K562 (cell line): ENCODE measurements around the gene SMAD3. TPM values are rescaled to one million over a fixed set of nuclear protein-coding genes. Genes with fewer than 3 reads are reported as not detected.

Experiments
- BCLAF1 ChIP-seq, 2 experiments: fragments of 450-650 bp in 1 of 2; IDR thresholded peaks; 2 replicates each; pipeline ENCODE4 v1.6.1; 2011 to 2017; ENCODE audit warnings: low read depth in 2 of 2, antibody characterized with exemption in 1 of 2, borderline replicate concordance in 1 of 2, low read length in 1 of 2, mild to moderate bottlenecking in 1 of 2, mixed read lengths in 1 of 2; ENCODE audit not compliant: control insufficient read depth in 1 of 2
- CCAR2 ChIP-seq: fragments of 200-400 bp; formaldehyde crosslinking; IDR thresholded peaks from 2 replicates; pipeline ENCODE4 v1.6.1; 2017; ENCODE audit warnings: mild to moderate bottlenecking, low read depth, low read length
- EP300 ChIP-seq: IDR thresholded peaks from 2 replicates; pipeline ENCODE4 v1.6.1; 2012; ENCODE audit warnings: low read length, improper control_type of control experiment
- MECOM ChIP-seq: fragments of 250-450 bp; sonication (Bioruptor Pico); IDR thresholded peaks from 2 replicates; pipeline ENCODE4 v1.8.0; 2022; ENCODE audit warnings: inconsistent platforms
- POLR2AphosphoS5 ChIP-seq: IDR thresholded peaks from 2 replicates; pipeline ENCODE4 v1.6.1; 2011; ENCODE audit warnings: mild to moderate bottlenecking, low read depth, low read length, moderate library complexity; ENCODE audit not compliant: control insufficient read depth, insufficient read depth
- PYGO2 ChIP-seq: fragments of 450-650 bp; IDR thresholded peaks from 2 replicates; pipeline ENCODE4 v1.6.1; 2016; ENCODE audit warnings: mild to moderate bottlenecking, missing genetic modification characterization, moderate library complexity, missing compliant biosample characterization
- SAP30 ChIP-seq: fragments of 200-600 bp; sonication (generic); IDR thresholded peaks from 2 replicates; pipeline ENCODE4 v1.6.1; 2012; ENCODE audit warnings: borderline replicate concordance, low read depth, mild to moderate bottlenecking, moderate library complexity, low read length, control low read depth, inconsistent platforms; ENCODE audit not compliant: insufficient read depth, poor library complexity, severe bottlenecking
- SMARCA5 ChIP-seq: fragments of 450-650 bp; IDR thresholded peaks from 2 replicates; pipeline ENCODE4 v1.6.1; 2016
- TFAM ChIP-seq: fragments of 250-450 bp; sonication (Bioruptor Pico); conservative IDR thresholded peaks from 2 replicates; pipeline ENCODE4 v1.5.0; 2021; ENCODE audit warnings: mild to moderate bottlenecking, moderate library complexity
- TSC22D4 ChIP-seq: fragments of 450-650 bp; IDR thresholded peaks from 2 replicates; pipeline ENCODE4 v1.6.1; 2016; ENCODE audit warnings: missing genetic modification characterization, missing biosample characterization, control low read depth
- ZFPM2 ChIP-seq: fragments of 250-450 bp; sonication (Bioruptor Pico); IDR thresholded peaks from 2 replicates; pipeline ENCODE4 v1.5.1; 2022; ENCODE audit warnings: mild to moderate bottlenecking
- ZNF407 ChIP-seq: fragments of 450-650 bp; IDR thresholded peaks from 2 replicates; pipeline ENCODE4 v1.6.1; 2016; ENCODE audit warnings: low read depth
- ZNF639 ChIP-seq, 2 experiments: fragments of 200-800 bp in 1 of 2; sonication (Bioruptor generic) in 1 of 2; sonication (generic) in 1 of 2; formaldehyde crosslinking in 1 of 2; IDR thresholded peaks in 1 of 2; conservative IDR thresholded peaks in 1 of 2; 2 replicates each; pipeline versions ENCODE4 v1.5.0 to v1.6.1; 2016 to 2020; ENCODE audit warnings: missing compliant biosample characterization in 1 of 2, missing genetic modification characterization in 1 of 2, missing genetic modification reagents in 1 of 2
- polyA plus RNA-seq, 8 experiments: library from polyadenylated mRNA; depleted of rRNA in 4 of 8; stranded (reverse) in 5 of 8; unstranded in 3 of 8; fragments of >200 nt; fragmentation: Nextera tagmentation in 2 of 8; fragmentation: Illumina TruSeq in 1 of 8; extraction: Ambion mirVana in 2 of 8; extraction: Trizol in 1 of 8; gene quantifications; 2 replicates each; pipeline versions ENCODE4 v1.2.1 to v1.2.3, GENCODE V29; 2011 to 2014; ENCODE audit warnings: inconsistent platforms in 1 of 8, missing spikeins in 1 of 8
- total RNA-seq, 7 experiments: library from RNA; depleted of rRNA in 6 of 7; stranded (reverse); fragments of >200 nt in 6 of 7; fragmentation: Illumina TruSeq in 2 of 7; extraction: Trizol in 2 of 7; gene quantifications; 2 replicates each; pipeline versions ENCODE4 v1.2.1 to v1.2.3, GENCODE V29; 2011 to 2021; ENCODE audit warnings: low replicate concordance in 1 of 7

Gene SMAD3
- total and polyA plus RNA-seq, 9 of the 15 experiments (the other 6 are each of a cell fraction or from before 2014, with no cell fraction given), result 4.3 to 39.2 (median 11.1) TPM

- TF ChIP-seq POLR2AphosphoS5 (peak; percentile 93), ZNF639 (CRISPR knock-in tag; conservative IDR thresholded peaks at IDR 0.05 in 1 of 2, IDR thresholded peaks at IDR 0.05 in 1 of 2) (peak in 1 of 2 experiments; percentile 88; a peak in 1 of 4 replicates), BCLAF1 (IDR thresholded peaks at IDR 0.05; ENCODE audit: borderline replicate concordance in 1 of 2, control insufficient read depth in 1 of 2, low read depth in 2 of 2, low read length in 1 of 2) (peak in 1 of 2 experiments; percentile 79; a peak in 1 of 4 replicates), TFAM (no peak), CCAR2 (no peak), MECOM (CRISPR knock-in tag) (peak; percentile 74; the same call in 1 of the 2 replicates), TSC22D4 (tag) (no peak), SMARCA5 (no peak), ZFPM2 (CRISPR knock-in tag) (no peak), PYGO2 (tag) (peak; percentile 77), EP300 (peak; percentile 100), SAP30 (no peak), ZNF407 (no peak)
Measured at GRCh38 chr15:67091071-67091979, 25.9 kb downstream of the SMAD3 start (continued).
